ENCODE measurements around the gene VPS26B.

The VPS26B gene

DNA sequence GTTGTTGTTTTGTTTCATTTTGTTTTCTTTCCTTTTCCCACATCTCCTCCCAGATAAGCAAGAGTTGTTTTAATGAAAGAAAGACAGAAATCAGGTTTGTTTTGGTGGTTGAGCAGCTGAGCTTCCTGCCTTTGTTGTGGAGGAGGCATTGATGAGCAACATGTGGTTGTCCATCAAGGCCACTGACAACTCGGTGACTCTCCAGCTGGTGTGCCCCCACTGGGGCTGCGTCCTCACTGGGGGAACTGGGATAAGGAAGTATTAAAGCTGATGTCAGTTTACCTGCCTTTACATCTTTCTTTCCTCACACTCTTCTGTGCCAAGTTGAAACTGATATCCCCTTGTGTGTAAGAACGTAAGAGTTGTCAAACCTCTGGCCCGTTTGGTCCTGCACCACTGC is 5.9 kb downstream of the VPS26B start:
- no peak for DNase-seq (ENCODE audit: low read depth)
- no peak overlapping the region for H3K4me3 ChIP-seq (ENCODE audit: control insufficient read depth, low read depth, low read length)
- TF ChIP-seq CTCF (IDR thresholded peaks at IDR 0.05; ENCODE audit: control insufficient read depth, insufficient read depth, low read depth, low read length, missing control alignments) = no peak

DNA sequence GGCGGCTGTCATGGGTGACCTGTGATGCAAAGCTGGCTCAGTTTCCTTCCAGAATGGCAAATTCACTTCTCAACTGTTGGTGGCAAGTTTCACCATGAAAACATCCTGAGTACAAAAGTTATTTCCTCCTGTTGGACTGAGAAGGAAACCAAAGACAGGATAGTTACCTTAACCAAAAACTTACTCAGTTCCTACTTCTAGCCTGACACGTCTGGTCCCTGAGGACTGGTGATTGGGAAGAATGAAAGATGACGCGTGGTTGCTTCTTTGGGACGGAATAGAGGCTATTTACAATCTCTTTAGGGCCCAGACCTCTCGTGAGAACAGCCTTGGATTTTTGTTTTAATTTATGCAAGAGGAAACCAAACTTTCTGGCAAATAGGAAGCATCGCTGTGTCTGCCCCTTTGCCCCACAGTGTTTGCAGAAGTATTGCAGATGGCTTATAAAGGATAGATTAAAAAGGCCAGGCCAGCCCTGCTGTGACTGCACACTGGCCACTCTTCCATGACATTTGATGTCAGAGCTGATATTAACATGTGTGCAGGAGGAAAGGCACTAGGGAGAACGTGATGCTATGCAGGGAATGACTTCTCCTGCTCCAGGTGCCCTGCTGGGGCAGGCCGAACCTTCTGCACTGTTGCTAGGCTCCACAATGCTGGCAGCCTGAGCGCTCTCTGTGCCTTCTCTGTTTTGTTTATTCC is 7.6 kb downstream of the VPS26B start:
- DNase-seq (ENCODE audit: low read depth) = no peak
- H3K4me3 ChIP-seq (ENCODE audit: control insufficient read depth, low read depth, low read length) = no peak overlapping the region
- no peak for TF ChIP-seq CTCF (IDR thresholded peaks at IDR 0.05; ENCODE audit: control insufficient read depth, insufficient read depth, low read depth, low read length, missing control alignments)

- H3K4me3 ChIP-seq (ENCODE audit: control insufficient read depth, low read depth, low read length) = no peak overlapping the region
- DNase-seq (ENCODE audit: low read depth) = no peak
- no peak for TF ChIP-seq CTCF (IDR thresholded peaks at IDR 0.05; ENCODE audit: control insufficient read depth, insufficient read depth, low read depth, low read length, missing control alignments)
These were observed 9.3 kb downstream of the VPS26B start for GRCh38 chr11:134233729-134234179.

DNA sequence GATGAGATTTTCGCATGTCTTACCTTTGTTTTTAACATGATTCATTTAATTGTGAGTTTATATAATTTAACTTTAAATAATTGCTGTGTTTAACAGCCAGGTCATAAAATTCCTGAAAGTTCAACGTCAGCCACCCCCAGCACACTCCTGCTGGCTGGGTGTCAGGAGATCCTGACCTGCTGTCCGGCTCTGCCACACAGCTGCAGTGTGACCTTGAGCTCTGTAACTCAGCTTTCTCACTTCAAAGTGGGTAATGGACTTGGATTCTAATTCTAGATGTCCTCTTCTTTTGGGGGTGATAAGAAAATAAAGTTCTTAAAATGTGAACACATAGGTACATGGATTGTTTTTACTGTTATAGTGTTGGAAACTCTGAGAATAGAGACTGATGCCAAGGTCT is 10.9 kb downstream of the VPS26B start:
- no peak for DNase-seq (ENCODE audit: low read depth)
- no peak overlapping the region for H3K4me3 ChIP-seq (ENCODE audit: control insufficient read depth, low read depth, low read length)
- TF ChIP-seq CTCF (IDR thresholded peaks at IDR 0.05; ENCODE audit: control insufficient read depth, insufficient read depth, low read depth, low read length, missing control alignments) = no peak

DNA sequence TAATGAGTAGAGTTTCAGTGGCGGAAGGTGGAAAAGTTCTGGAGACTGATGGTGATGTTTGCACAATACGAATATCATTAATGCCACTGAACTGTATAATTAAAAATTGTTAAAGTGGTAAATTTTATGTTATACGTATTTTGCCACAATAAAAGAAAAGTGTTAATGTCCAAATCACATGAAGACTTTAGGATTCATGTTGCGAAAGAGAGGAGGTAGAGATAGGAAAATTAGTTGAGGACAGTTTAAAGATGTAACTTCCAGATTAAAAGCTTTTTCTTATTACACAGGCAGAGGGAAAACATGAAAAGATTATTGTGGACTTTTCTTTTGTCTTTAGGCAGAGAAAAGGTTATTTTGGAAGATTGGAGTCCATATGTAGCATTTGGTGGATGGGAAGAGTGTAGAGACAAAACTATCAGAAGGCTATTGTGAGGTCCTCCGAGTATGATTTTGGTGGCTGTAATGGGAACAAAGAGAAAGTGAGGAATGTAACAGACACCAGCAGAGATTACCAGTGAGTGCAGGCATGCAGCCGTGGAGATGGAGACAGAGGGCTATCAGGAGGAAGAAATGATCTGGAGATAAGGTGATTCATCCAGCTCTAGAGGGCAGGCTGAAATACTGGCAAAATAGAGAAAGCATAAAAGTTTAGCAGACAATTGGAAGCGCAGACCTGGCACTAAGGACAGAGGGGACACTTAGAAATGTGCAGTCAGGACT is 12.5 kb downstream of the VPS26B start:
- H3K4me3 ChIP-seq (ENCODE audit: control insufficient read depth, low read depth, low read length) = no peak overlapping the region
- no peak for TF ChIP-seq CTCF (IDR thresholded peaks at IDR 0.05; ENCODE audit: control insufficient read depth, insufficient read depth, low read depth, low read length, missing control alignments)
- no peak for DNase-seq (ENCODE audit: low read depth)

- H3K4me3 ChIP-seq (ENCODE audit: control insufficient read depth, low read depth, low read length) = no peak overlapping the region
- DNase-seq (ENCODE audit: low read depth) = no peak
- TF ChIP-seq CTCF (IDR thresholded peaks at IDR 0.05; ENCODE audit: control insufficient read depth, insufficient read depth, low read depth, low read length, missing control alignments) = no peak
These were observed 13.1 kb downstream of the VPS26B start for GRCh38 chr11:134237557-134237922.

Data from AG09309 (cell line).